Ishikawa (cell line): ENCODE results near the gene OAT.

Experiments
- CEBPB ChIP-seq: IDR thresholded peaks from 2 replicates; pipeline ENCODE4 v1.6.1; 2012
- CREB1 ChIP-seq: IDR thresholded peaks from 2 replicates; pipeline ENCODE4 v1.6.1; 2012; ENCODE audit warnings: low read depth
- EGR1 ChIP-seq: IDR thresholded peaks from 2 replicates; pipeline ENCODE4 v1.6.1; 2012
- EP300 ChIP-seq: IDR thresholded peaks from 2 replicates; pipeline ENCODE4 v1.6.1; 2012; ENCODE audit warnings: borderline replicate concordance
- FOXM1 ChIP-seq: IDR thresholded peaks from 2 replicates; pipeline ENCODE4 v1.6.1; 2012; ENCODE audit warnings: low read depth, borderline replicate concordance
- MAX ChIP-seq: IDR thresholded peaks from 2 replicates; pipeline ENCODE4 v1.6.1; 2012
- NFIC ChIP-seq: IDR thresholded peaks from 2 replicates; pipeline ENCODE4 v1.6.1; 2012
- RAD21 ChIP-seq: IDR thresholded peaks from 2 replicates; pipeline ENCODE4 v1.6.1; 2012; ENCODE audit warnings: low read depth
- REST ChIP-seq: IDR thresholded peaks from 2 replicates; pipeline ENCODE4 v1.6.1; 2012; ENCODE audit warnings: low read depth, mild to moderate bottlenecking
- TAF1 ChIP-seq: IDR thresholded peaks from 2 replicates; pipeline ENCODE4 v1.6.1; 2012; ENCODE audit warnings: low read depth, mild to moderate bottlenecking
- TCF12 ChIP-seq: IDR thresholded peaks from 2 replicates; pipeline ENCODE4 v1.6.1; 2012; ENCODE audit warnings: low read depth
- TEAD4 ChIP-seq: IDR thresholded peaks from 2 replicates; pipeline ENCODE4 v1.6.1; 2012
- USF1 ChIP-seq: IDR thresholded peaks from 2 replicates; pipeline ENCODE4 v1.6.1; 2012
- YY1 ChIP-seq: IDR thresholded peaks from 2 replicates; pipeline ENCODE4 v1.6.1; 2012; ENCODE audit warnings: low read depth
- ZBTB7A ChIP-seq: IDR thresholded peaks from 2 replicates; pipeline ENCODE4 v1.6.1; 2012; ENCODE audit warnings: low read depth

Gene OAT

GRCh38 chr10:124351481-124352220 lies 67.1 kb downstream of the OAT start:
- TF ChIP-seq NFIC (no peak), YY1 (no peak), MAX (no peak), FOXM1 (no peak), RAD21 (no peak), TEAD4 (no peak)

DNA sequence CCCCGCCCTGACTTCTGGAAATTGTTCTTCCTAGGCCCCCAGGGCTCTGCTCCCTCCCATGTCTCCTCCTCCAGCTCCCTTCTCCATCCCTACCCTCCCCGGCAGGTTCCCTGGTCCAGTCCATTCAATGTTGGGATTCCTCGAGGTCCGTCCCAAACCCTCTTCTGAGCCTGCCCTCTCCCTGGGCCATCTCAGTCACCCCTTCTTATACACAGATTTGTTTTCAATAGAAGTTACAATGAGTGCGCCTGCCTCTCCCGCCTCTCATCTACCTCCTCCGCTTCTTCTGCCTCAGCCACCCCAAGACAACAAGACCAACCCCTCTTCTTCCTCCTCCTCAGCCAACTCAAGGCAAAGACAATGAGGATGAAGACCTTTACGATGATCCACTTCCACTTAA lies 67.9 kb downstream of the OAT start:
- TF ChIP-seq EP300 (no peak), CEBPB (no peak), TCF12 (no peak), CREB1 (no peak), EGR1 (no peak), NFIC (no peak), USF1 (no peak), RAD21 (no peak), TEAD4 (no peak), REST (no peak), FOXM1 (no peak), YY1 (no peak), MAX (no peak), ZBTB7A (no peak), TAF1 (no peak)

GRCh38 chr10:124349996-124350280 lies 68.8 kb downstream of the OAT start:
- no peak for TF ChIP-seq MAX
- TF ChIP-seq TEAD4, result no peak
- TF ChIP-seq TCF12, result no peak
- TF ChIP-seq REST, result no peak
- TF ChIP-seq USF1, result no peak
- no peak for TF ChIP-seq CREB1
- no peak for TF ChIP-seq NFIC
- TF ChIP-seq EP300, result no peak
- no peak for TF ChIP-seq CEBPB

GRCh38 chr10:124349231-124349995 lies 69.3 kb downstream of the OAT start:
- no peak for TF ChIP-seq EP300
- no peak for TF ChIP-seq CREB1
- no peak for TF ChIP-seq YY1
- no peak for TF ChIP-seq EGR1
- TF ChIP-seq TCF12, result no peak

DNA sequence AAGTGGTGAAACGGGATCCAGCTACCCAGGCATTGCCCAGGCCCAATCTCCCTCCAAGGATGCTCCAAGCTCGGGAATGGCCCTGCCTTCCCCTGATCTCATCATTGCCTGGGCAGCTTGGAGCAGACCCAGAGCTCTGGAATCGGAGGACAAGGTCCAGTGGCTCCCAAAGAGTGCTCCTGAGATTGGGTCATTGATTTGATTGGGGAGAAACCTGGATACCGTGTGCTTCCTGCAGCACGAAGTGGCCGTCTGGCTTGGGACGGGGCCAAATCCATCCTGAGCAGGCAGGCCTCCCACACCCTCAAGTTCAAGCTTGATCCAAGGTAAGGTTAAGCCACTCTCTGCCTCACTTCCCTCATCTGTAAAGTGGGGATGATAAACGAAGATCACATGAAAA lies 69.9 kb downstream of the OAT start:
- TF ChIP-seq MAX (no peak), NFIC (no peak), USF1 (no peak), EP300 (no peak), CEBPB (no peak), YY1 (no peak), FOXM1 (no peak), TCF12 (no peak), ZBTB7A (no peak), TEAD4 (no peak), RAD21 (no peak), REST (no peak), CREB1 (no peak), EGR1 (no peak), TAF1 (no peak)
